Mucosa of descending colon (tissue), 3 donors: ENCODE measurements around the gene S100B. TPM values are rescaled to one million over a fixed set of nuclear protein-coding genes. Genes with fewer than 3 reads are reported as not detected.
A peak's percentile ranks its signal among the peaks of the same experiment; 100 is the strongest.

ENCODE experiments used
- ATAC-seq: fragments of 200-7000 bp; cut with Tn5 transposase; one replicate; pipeline ENCODE4 v1.9.1; 2020; ENCODE audit warnings: mild to moderate bottlenecking, moderate library complexity
- DNase-seq, 3 donors: peaks; one replicate each; pipeline ENCODE4 v3.0.0-alpha.2; 2020
- H3K36me3 ChIP-seq: fragments of 200-600 bp; one replicate; pipeline ENCODE4 v1.8.0; 2021; ENCODE audit warnings: low read depth, mild to moderate bottlenecking
- H3K4me1 ChIP-seq: fragments of 200-600 bp; one replicate; pipeline ENCODE4 v1.8.0; 2021; ENCODE audit warnings: low read depth, mild to moderate bottlenecking
- H3K4me3 ChIP-seq: fragments of 200-600 bp; one replicate; pipeline ENCODE4 v1.8.0; 2021; ENCODE audit warnings: mild to moderate bottlenecking
- H3K9me3 ChIP-seq: fragments of 200-600 bp; one replicate; pipeline ENCODE4 v1.8.0; 2021; ENCODE audit warnings: mild to moderate bottlenecking
- intact Hi-C, 2 donors: fragments of 100-400 bp; cut with DNase I in 1 of 2; cut with micrococcal nuclease in 1 of 2; formaldehyde crosslinking; loops; one replicate each; pipeline versions ENCODE4 v1.11.0 to v1.11.1; 2022; cut with DNase I, micrococcal nuclease
- total RNA-seq, 3 donors: library from RNA; stranded (reverse); fragmentation: NEBNext Ultra II Directional in 2 of 3; extraction: Animal tissue kit (Norgen Biotek cat#: 25700) in 2 of 3; gene quantifications; one replicate each; pipeline versions ENCODE4 v1.2.1 to v1.2.4, GENCODE V29; 2021 to 2023
- TF ChIP-seq, protein P1 (sequence below): fragments of 200-600 bp; IDR thresholded peaks from one replicate; pipeline ENCODE4 v1.8.0; 2022; ENCODE audit warnings: antibody characterized with exemption, mild to moderate bottlenecking
- donor health status: DM: no; HTN: no; CAD: no; lungs with moderate emphysema.
- donor health status: DM: no; HTN: no; CAD: no.
- donor health status: DM: no; HTN: yes; CAD: no.

Gene S100B
- total RNA-seq, 3 donors from 2014 or later = 2.2 to 42.2 (median 6.4) TPM

GRCh38 chr21:46550116-46550941, 54.6 kb downstream of the S100B start:
- ATAC-seq (peak; percentile 46), DNase-seq (no peak)
- Histone ChIP-seq H3K4me3 (no peak overlapping the region), H3K9me3 (no peaks in the 10 kb centered on the region), H3K4me1 (no peaks in the 10 kb centered on the region), H3K36me3 (no peaks in the 10 kb centered on the region)
- TF ChIP-seq, protein P1, sequence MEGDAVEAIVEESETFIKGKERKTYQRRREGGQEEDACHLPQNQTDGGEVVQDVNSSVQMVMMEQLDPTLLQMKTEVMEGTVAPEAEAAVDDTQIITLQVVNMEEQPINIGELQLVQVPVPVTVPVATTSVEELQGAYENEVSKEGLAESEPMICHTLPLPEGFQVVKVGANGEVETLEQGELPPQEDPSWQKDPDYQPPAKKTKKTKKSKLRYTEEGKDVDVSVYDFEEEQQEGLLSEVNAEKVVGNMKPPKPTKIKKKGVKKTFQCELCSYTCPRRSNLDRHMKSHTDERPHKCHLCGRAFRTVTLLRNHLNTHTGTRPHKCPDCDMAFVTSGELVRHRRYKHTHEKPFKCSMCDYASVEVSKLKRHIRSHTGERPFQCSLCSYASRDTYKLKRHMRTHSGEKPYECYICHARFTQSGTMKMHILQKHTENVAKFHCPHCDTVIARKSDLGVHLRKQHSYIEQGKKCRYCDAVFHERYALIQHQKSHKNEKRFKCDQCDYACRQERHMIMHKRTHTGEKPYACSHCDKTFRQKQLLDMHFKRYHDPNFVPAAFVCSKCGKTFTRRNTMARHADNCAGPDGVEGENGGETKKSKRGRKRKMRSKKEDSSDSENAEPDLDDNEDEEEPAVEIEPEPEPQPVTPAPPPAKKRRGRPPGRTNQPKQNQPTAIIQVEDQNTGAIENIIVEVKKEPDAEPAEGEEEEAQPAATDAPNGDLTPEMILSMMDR = no peak
- intact Hi-C loops = no loop called here

DNA sequence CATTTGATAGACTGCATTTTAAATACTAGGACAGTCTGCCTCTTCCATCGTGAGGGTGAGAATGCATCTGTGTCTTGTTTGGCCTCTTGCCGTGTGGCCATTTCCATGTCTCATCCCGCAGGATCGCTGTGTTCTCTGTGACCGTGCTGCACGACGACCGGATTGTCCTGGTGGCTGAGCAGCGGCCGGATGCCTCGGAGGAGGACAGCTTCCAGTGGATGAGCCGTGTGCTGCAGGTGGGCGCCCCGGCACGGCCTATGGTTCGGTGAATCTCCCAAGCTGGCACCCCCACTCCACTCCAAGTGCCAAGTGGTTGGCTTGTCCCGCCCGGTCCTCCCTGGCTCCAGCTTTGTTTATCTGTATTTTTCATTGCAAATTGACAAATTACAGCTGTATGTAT, 55.2 kb downstream of the S100B start:
- H3K4me3 ChIP-seq = no peak overlapping the region
- H3K36me3 ChIP-seq = no peaks in the 10 kb centered on the region
- ATAC-seq = no peak
- TF ChIP-seq, protein P1 = no peak
- H3K4me1 ChIP-seq = no peaks in the 10 kb centered on the region
- DNase-seq = no peak
- H3K9me3 ChIP-seq = no peaks in the 10 kb centered on the region
- intact Hi-C loops = no loop called here

Other genes starting within 250 kb of the S100B start
- gene DIP2A, start 146.2 kb downstream of the S100B start, total RNA-seq = 10 to 100 TPM; 43.8 to 56.7 (median 49.3) TPM
- gene PRMT2, start 30.6 kb upstream of the S100B start, total RNA-seq = 100 to 1,000 TPM in 1 of 3 donors, 10 to 100 TPM in 2; 62.7 to 122 (median 71.1) TPM